Adipocyte (in vitro differentiated cells): Measurements from ENCODE around the gene FGGY.
"Not testable (repeated sequence)": the region's sequence is repeated elsewhere in the genome, so short reads cannot be mapped to it uniquely, and the experiment has no call there.

Source experiments
- DNase-seq: peaks from one replicate; pipeline ENCODE4 v3.0.0-alpha.2; 2015; ENCODE audit warnings: low read depth
- H3K27me3 ChIP-seq: replicated peaks from 2 replicates; pipeline ENCODE4 v1.7.0; 2013; ENCODE audit warnings: mild to moderate bottlenecking, low read length, moderate library complexity; ENCODE audit not compliant: control insufficient read depth, insufficient read depth
- H3K36me3 ChIP-seq: 2 replicates; pipeline ENCODE4 v1.7.0; 2013; ENCODE audit warnings: low read length, mild to moderate bottlenecking, moderate library complexity; ENCODE audit not compliant: control insufficient read depth, insufficient read depth, severe bottlenecking
- H3K4me1 ChIP-seq: 2 replicates; pipeline ENCODE4 v1.7.0; 2013; ENCODE audit warnings: mild to moderate bottlenecking, low read length, moderate library complexity; ENCODE audit not compliant: control insufficient read depth, insufficient read depth
- H3K4me3 ChIP-seq: 2 replicates; pipeline ENCODE4 v1.7.0; 2013; ENCODE audit warnings: mild to moderate bottlenecking, low read length, moderate library complexity
- H3K9ac ChIP-seq: 2 replicates; pipeline ENCODE4 v1.7.0; 2013; ENCODE audit warnings: mild to moderate bottlenecking, low read length, moderate library complexity
- H3K9me3 ChIP-seq: 2 replicates; pipeline ENCODE4 v1.7.0; 2013; ENCODE audit warnings: mild to moderate bottlenecking, low read length, moderate library complexity; ENCODE audit not compliant: control insufficient read depth

Gene FGGY

GRCh38 chr1:59296358-59297256 is at the start of gene FGGY:
Gene FGGY, plus strand, starts transcription at chr1:59297094. Its CDS starts 24,456 bp downstream, at chr1:59321550.
- peaks cover 41% of the 10 kb centered on the region for H3K4me1 ChIP-seq
- DNase-seq = peak; percentile 99
- H3K9ac ChIP-seq = peak within 1 kb of the TSS; percentile 99
- no peaks in the 10 kb centered on the region for H3K27me3 ChIP-seq
- peak within 1 kb of the TSS; percentile 91 for H3K4me3 ChIP-seq
- no peaks in the 10 kb centered on the region for H3K9me3 ChIP-seq
- no peaks in the 10 kb centered on the region for H3K36me3 ChIP-seq

GRCh38 chr1:59248758-59249157 is 48.1 kb upstream of the FGGY start:
- peaks cover 16% of the 10 kb centered on the region for H3K9me3 ChIP-seq
- no peaks in the 10 kb centered on the region for H3K36me3 ChIP-seq
- no peaks in the 10 kb centered on the region for H3K27me3 ChIP-seq
- no peak overlapping the region for H3K9ac ChIP-seq
- no peak for DNase-seq
- H3K4me1 ChIP-seq = peaks cover 7% of the 10 kb centered on the region
- H3K4me3 ChIP-seq = no peak overlapping the region

- Histone ChIP-seq H3K9me3 (peaks cover 16% of the 10 kb centered on the region), H3K27me3 (no peaks in the 10 kb centered on the region), H3K9ac (no peak overlapping the region), H3K4me3 (no peak overlapping the region), H3K4me1 (peaks cover 7% of the 10 kb centered on the region), H3K36me3 (no peaks in the 10 kb centered on the region)
- DNase-seq = no peak
Measured at GRCh38 chr1:59249396-59250137, 47.3 kb upstream of the FGGY start.

- not testable (repeated sequence) for DNase-seq, H3K27me3 ChIP-seq, H3K4me1 ChIP-seq, H3K4me3 ChIP-seq, H3K9ac ChIP-seq, H3K36me3 ChIP-seq
- peaks cover 16% of the 10 kb centered on the region for H3K9me3 ChIP-seq
Measured at GRCh38 chr1:59251061-59251460, 45.8 kb upstream of the FGGY start.

- H3K4me1 ChIP-seq, H3K9me3 ChIP-seq, H3K4me3 ChIP-seq, DNase-seq, H3K9ac ChIP-seq, H3K27me3 ChIP-seq, H3K36me3 ChIP-seq: not testable (repeated sequence)
Measured at GRCh38 chr1:59256429-59256828, 40.5 kb upstream of the FGGY start.

- Histone ChIP-seq H3K4me3 (no peak overlapping the region), H3K36me3 (no peaks in the 10 kb centered on the region), H3K9me3 (no peaks in the 10 kb centered on the region), H3K4me1 (peaks cover 18% of the 10 kb centered on the region), H3K27me3 (no peaks in the 10 kb centered on the region), H3K9ac (no peak overlapping the region)
- DNase-seq = no peak
Measured at GRCh38 chr1:59258412-59259032, 38.4 kb upstream of the FGGY start.

GRCh38 chr1:59261537-59261936 is 35.4 kb upstream of the FGGY start:
- no peaks in the 10 kb centered on the region for H3K9me3 ChIP-seq
- peak overlapping the region; percentile 14 for H3K9ac ChIP-seq
- H3K36me3 ChIP-seq = no peaks in the 10 kb centered on the region
- peaks cover 22% of the 10 kb centered on the region for H3K4me1 ChIP-seq
- peak; percentile 75 for DNase-seq
- no peak overlapping the region for H3K4me3 ChIP-seq
- H3K27me3 ChIP-seq = no peaks in the 10 kb centered on the region

- DNase-seq = no peak
- Histone ChIP-seq H3K27me3 (no peaks in the 10 kb centered on the region), H3K4me1 (peaks cover 25% of the 10 kb centered on the region), H3K36me3 (no peaks in the 10 kb centered on the region), H3K4me3 (no peak overlapping the region), H3K9ac (no peak overlapping the region), H3K9me3 (no peaks in the 10 kb centered on the region)
Measured at GRCh38 chr1:59262631-59263030, 34.3 kb upstream of the FGGY start.

- DNase-seq = no peak
- H3K4me3 ChIP-seq = no peak overlapping the region
- no peaks in the 10 kb centered on the region for H3K9me3 ChIP-seq
- no peaks in the 10 kb centered on the region for H3K36me3 ChIP-seq
- no peaks in the 10 kb centered on the region for H3K27me3 ChIP-seq
- peaks cover 25% of the 10 kb centered on the region for H3K4me1 ChIP-seq
- H3K9ac ChIP-seq = no peak overlapping the region
Measured at GRCh38 chr1:59263111-59263510, 33.8 kb upstream of the FGGY start.

- Histone ChIP-seq H3K4me1 (peaks cover 23% of the 10 kb centered on the region), H3K9ac (no peak overlapping the region), H3K4me3 (no peak overlapping the region), H3K36me3 (no peaks in the 10 kb centered on the region), H3K9me3 (no peaks in the 10 kb centered on the region), H3K27me3 (no peaks in the 10 kb centered on the region)
- no peak for DNase-seq
Measured at GRCh38 chr1:59265622-59266021, 31.3 kb upstream of the FGGY start.
